GM23338 (cell line): ENCODE measurements around the gene GUCY1A1. TPM values are rescaled to one million over a fixed set of nuclear protein-coding genes. Genes with fewer than 3 reads are reported as not detected.

ENCODE experiments used
- ETS1 ChIP-seq: IDR thresholded peaks from 2 replicates; pipeline ENCODE4 v1.6.1; 2016; ENCODE audit warnings: antibody characterized with exemption
- EZH2 ChIP-seq: fragments of 200-600 bp; sonication (generic); IDR thresholded peaks from one replicate; pipeline ENCODE4 v1.8.0; 2017; ENCODE audit warnings: antibody characterized with exemption, mild to moderate bottlenecking, low read depth; ENCODE audit not compliant: unreplicated experiment
- ZNF114 ChIP-seq: fragments of 250-450 bp; sonication (Bioruptor Pico); IDR thresholded peaks from 2 replicates; pipeline ENCODE4 v1.5.0; 2020; ENCODE audit warnings: mild to moderate bottlenecking, moderate library complexity
- ZNF331 ChIP-seq: fragments of 250-450 bp; sonication (Bioruptor Pico); IDR thresholded peaks from 2 replicates; pipeline ENCODE4 v1.5.0; 2020; ENCODE audit warnings: low read depth, mild to moderate bottlenecking, moderate library complexity
- polyA plus RNA-seq: library from polyadenylated mRNA; unstranded; fragments of >200 nt; fragmentation: Nextera tagmentation; extraction: Ambion mirVana; gene quantifications from 2 replicates; pipeline ENCODE4 v1.2.1, GENCODE V29; 2016
- total RNA-seq: library from RNA; depleted of rRNA; stranded (reverse); fragments of >200 nt; shearing (Covaris generic); gene quantifications from 2 replicates; pipeline ENCODE4 v1.2.3, GENCODE V29; 2014; rRNA removed
- TF ChIP-seq, protein P1 (sequence below): fragments of 250-450 bp; sonication (Bioruptor Pico); IDR thresholded peaks from 2 replicates; pipeline ENCODE4 v1.5.0; 2020; ENCODE audit warnings: mild to moderate bottlenecking, moderate library complexity
- TF ChIP-seq, protein P2 (sequence below): IDR thresholded peaks from one replicate; pipeline ENCODE4 v1.6.1; 2018; ENCODE audit warnings: antibody characterized with exemption; ENCODE audit not compliant: unreplicated experiment

The GUCY1A1 gene
- total and polyA plus RNA-seq, 2 experiments from 2014 or later = not detected

DNA sequence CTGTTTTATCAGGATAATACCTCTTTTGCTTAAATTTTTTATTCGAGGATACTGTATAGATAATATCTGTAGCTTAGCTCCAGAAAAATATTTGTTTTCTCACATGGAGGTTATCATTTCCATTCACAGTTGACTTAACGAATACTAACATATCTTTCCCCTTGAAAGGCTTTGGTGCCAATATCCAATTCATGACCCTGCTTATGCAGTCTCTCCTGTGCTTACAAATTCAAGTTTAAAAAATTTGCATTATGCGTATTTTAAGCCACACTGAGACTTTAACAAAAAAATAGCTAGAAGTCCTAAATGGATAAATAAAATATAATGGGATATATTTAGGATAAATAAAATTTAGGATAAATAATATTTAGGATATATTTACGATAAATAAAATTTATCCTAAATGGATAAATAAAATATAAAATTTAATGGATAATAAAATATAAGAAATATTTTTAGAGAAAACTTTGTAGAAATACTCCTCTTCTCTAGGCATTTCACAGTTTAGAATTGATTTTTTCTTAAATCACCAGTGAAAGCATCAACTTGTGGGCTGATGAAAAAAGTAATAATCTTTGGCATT, 114.7 kb downstream of the GUCY1A1 start (continued):
- TF ChIP-seq, protein P1, sequence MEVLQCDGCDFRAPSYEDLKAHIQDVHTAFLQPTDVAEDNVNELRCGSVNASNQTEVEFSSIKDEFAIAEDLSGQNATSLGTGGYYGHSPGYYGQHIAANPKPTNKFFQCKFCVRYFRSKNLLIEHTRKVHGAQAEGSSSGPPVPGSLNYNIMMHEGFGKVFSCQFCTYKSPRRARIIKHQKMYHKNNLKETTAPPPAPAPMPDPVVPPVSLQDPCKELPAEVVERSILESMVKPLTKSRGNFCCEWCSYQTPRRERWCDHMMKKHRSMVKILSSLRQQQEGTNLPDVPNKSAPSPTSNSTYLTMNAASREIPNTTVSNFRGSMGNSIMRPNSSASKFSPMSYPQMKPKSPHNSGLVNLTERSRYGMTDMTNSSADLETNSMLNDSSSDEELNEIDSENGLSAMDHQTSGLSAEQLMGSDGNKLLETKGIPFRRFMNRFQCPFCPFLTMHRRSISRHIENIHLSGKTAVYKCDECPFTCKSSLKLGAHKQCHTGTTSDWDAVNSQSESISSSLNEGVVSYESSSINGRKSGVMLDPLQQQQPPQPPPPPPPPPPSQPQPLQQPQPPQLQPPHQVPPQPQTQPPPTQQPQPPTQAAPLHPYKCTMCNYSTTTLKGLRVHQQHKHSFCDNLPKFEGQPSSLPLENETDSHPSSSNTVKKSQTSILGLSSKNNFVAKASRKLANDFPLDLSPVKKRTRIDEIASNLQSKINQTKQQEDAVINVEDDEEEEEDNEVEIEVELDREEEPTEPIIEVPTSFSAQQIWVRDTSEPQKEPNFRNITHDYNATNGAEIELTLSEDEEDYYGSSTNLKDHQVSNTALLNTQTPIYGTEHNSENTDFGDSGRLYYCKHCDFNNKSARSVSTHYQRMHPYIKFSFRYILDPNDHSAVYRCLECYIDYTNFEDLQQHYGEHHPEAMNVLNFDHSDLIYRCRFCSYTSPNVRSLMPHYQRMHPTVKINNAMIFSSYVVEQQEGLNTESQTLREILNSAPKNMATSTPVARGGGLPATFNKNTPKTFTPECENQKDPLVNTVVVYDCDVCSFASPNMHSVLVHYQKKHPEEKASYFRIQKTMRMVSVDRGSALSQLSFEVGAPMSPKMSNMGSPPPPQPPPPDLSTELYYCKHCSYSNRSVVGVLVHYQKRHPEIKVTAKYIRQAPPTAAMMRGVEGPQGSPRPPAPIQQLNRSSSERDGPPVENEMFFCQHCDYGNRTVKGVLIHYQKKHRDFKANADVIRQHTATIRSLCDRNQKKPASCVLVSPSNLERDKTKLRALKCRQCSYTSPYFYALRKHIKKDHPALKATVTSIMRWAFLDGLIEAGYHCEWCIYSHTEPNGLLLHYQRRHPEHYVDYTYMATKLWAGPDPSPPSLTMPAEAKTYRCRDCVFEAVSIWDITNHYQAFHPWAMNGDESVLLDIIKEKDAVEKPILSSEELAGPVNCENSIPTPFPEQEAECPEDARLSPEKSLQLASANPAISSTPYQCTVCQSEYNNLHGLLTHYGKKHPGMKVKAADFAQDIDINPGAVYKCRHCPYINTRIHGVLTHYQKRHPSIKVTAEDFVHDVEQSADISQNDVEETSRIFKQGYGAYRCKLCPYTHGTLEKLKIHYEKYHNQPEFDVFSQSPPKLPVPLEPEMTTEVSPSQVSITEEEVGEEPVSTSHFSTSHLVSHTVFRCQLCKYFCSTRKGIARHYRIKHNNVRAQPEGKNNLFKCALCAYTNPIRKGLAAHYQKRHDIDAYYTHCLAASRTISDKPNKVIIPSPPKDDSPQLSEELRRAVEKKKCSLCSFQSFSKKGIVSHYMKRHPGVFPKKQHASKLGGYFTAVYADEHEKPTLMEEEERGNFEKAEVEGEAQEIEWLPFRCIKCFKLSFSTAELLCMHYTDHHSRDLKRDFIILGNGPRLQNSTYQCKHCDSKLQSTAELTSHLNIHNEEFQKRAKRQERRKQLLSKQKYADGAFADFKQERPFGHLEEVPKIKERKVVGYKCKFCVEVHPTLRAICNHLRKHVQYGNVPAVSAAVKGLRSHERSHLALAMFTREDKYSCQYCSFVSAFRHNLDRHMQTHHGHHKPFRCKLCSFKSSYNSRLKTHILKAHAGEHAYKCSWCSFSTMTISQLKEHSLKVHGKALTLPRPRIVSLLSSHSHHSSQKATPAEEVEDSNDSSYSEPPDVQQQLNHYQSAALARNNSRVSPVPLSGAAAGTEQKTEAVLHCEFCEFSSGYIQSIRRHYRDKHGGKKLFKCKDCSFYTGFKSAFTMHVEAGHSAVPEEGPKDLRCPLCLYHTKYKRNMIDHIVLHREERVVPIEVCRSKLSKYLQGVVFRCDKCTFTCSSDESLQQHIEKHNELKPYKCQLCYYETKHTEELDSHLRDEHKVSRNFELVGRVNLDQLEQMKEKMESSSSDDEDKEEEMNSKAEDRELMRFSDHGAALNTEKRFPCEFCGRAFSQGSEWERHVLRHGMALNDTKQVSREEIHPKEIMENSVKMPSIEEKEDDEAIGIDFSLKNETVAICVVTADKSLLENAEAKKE (CRISPR knock-in tag) = no peak
- TF ChIP-seq EZH2 (no peak), ZNF114 (no peak), ETS1 (no peak), ZNF331 (CRISPR knock-in tag) (no peak)
- TF ChIP-seq, protein P2, sequence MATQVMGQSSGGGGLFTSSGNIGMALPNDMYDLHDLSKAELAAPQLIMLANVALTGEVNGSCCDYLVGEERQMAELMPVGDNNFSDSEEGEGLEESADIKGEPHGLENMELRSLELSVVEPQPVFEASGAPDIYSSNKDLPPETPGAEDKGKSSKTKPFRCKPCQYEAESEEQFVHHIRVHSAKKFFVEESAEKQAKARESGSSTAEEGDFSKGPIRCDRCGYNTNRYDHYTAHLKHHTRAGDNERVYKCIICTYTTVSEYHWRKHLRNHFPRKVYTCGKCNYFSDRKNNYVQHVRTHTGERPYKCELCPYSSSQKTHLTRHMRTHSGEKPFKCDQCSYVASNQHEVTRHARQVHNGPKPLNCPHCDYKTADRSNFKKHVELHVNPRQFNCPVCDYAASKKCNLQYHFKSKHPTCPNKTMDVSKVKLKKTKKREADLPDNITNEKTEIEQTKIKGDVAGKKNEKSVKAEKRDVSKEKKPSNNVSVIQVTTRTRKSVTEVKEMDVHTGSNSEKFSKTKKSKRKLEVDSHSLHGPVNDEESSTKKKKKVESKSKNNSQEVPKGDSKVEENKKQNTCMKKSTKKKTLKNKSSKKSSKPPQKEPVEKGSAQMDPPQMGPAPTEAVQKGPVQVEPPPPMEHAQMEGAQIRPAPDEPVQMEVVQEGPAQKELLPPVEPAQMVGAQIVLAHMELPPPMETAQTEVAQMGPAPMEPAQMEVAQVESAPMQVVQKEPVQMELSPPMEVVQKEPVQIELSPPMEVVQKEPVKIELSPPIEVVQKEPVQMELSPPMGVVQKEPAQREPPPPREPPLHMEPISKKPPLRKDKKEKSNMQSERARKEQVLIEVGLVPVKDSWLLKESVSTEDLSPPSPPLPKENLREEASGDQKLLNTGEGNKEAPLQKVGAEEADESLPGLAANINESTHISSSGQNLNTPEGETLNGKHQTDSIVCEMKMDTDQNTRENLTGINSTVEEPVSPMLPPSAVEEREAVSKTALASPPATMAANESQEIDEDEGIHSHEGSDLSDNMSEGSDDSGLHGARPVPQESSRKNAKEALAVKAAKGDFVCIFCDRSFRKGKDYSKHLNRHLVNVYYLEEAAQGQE = no peak

Other genes with a start within 250 kb of the GUCY1A1 start
- 4.3 TPM in 2 replicates for gene GUCY1B1, start 92.2 kb downstream of the GUCY1A1 start, total RNA-seq
- 2.3 and 2.6 TPM in 2 replicates for gene GUCY1B1, start 92.2 kb downstream of the GUCY1A1 start, polyA plus RNA-seq
- not detected in 2 replicates for gene ASIC5, start 199.4 kb downstream of the GUCY1A1 start, total RNA-seq
- not detected in 2 replicates for gene ASIC5, start 199.4 kb downstream of the GUCY1A1 start, polyA plus RNA-seq
- 0.10 TPM in 1 of 2 replicates, not detected in the other for gene TDO2, start 236.8 kb downstream of the GUCY1A1 start, total RNA-seq
- not detected in 2 replicates for gene TDO2, start 236.8 kb downstream of the GUCY1A1 start, polyA plus RNA-seq